ENCODE results near the gene DDB1. TPM values are rescaled to one million over a fixed set of nuclear protein-coding genes. Genes with fewer than 3 reads are reported as not detected.

DDB1 gene
- total RNA-seq (2014; rRNA removed; shearing (Covaris generic); ENCODE audit: low replicate concordance): 170 and 250 TPM in 2 replicates

- peak; percentile 95 for DNase-seq
- no peaks in the 10 kb centered on the region for H3K27me3 ChIP-seq
- no peaks in the 10 kb centered on the region for H3K9me3 ChIP-seq
- peaks cover 33% of the 10 kb centered on the region for H3K36me3 ChIP-seq
- peak within 1 kb of the TSS; percentile 81 for H3K4me3 ChIP-seq
These were observed at the start of gene DDB1, which contains the start of gene TKFC for GRCh38 chr11:61332797-61333549. Gene DDB1 (minus strand): TSS chr11:61333105. CDS start chr11:61332968, 137 bp downstream. Gene TKFC (plus strand): TSS chr11:61333228. CDS start chr11:61334729, 1,501 bp downstream.

DNA sequence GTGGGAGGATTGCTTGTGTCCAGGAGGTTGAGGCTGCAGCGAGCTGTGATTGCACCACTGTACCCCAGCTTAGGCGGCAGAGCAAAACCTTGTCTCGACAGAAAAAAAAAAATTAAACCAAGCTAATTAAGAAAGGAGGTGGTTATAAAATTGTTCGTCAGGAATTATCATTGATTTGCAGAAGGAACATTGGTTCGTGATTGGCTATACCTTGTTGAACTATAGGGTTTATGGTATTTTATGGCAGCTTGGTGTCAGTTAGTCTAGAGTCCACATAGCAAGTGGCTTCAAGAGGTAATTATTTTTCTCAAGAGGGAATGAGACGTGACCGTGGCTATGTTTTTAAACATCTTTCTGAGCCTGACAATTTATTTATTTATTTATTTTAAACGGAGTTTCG, 48.0 kb upstream of the DDB1 start:
- Histone ChIP-seq H3K36me3 (no peaks in the 10 kb centered on the region), H3K4me3 (no peak overlapping the region), H3K9me3 (no peaks in the 10 kb centered on the region), H3K27me3 (no peaks in the 10 kb centered on the region)
- DNase-seq: no peak

- H3K27me3 ChIP-seq: no peaks in the 10 kb centered on the region
- peak; percentile 79 for DNase-seq
- peaks cover 6% of the 10 kb centered on the region for H3K36me3 ChIP-seq
- no peaks in the 10 kb centered on the region for H3K9me3 ChIP-seq
- H3K4me3 ChIP-seq: no peak overlapping the region
These were observed 45.9 kb upstream of the DDB1 start for GRCh38 chr11:61378713-61379313.

DNA sequence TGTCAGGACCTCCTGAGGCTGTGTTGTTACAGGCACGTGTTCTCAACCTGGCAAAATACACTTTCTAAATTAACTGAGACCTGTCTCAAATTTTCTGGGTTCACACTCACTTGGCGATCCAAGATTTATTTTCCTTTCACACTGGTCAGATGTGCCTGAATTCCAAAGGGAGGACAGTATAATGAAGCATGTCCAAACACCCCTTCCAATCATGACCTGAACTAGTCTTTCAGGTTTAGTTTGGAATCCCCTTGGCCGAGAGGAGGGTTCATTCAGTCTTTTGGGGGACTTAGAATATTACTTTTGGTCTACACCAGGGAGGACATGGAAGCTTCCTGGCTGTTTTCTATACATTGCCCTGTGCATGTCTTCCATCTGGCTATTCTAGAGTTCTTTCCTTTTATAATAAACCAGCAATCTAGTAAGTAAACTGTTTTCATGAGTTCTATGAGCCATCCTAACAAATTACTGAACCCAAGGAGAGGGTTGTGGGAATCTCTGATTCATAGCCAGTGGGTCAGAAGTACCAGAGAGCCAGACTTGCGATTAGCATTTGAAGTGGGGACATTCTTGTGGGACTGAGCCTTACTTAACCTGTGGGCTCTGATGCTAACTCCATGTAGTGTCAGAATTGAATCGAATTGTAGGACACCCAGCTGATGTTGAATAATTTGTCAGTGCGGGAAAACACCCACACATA, 44.7 kb upstream of the DDB1 start:
- no peaks in the 10 kb centered on the region for H3K9me3 ChIP-seq
- no peak overlapping the region for H3K4me3 ChIP-seq
- H3K36me3 ChIP-seq: peaks cover 6% of the 10 kb centered on the region
- no peaks in the 10 kb centered on the region for H3K27me3 ChIP-seq
- no peak for DNase-seq

DNA sequence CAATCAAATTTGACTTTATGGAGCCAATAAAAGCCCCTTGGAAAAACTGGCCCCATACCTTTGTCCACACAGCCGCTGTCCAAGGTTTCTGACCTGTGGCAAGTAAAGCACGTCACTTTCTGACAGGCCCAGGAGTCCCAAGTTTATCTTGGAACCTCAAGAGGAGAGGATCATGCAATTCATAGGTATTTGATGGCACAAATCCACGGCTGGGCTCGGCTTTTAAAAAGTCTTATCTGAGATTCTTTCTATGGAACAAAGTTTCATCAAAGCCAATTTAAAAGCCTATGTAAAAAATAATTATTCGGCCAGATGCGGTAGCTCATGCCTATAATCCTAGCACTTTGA, 42.8 kb upstream of the DDB1 start:
- no peaks in the 10 kb centered on the region for H3K27me3 ChIP-seq
- no peak for DNase-seq
- H3K4me3 ChIP-seq: no peak overlapping the region
- no peaks in the 10 kb centered on the region for H3K9me3 ChIP-seq
- H3K36me3 ChIP-seq: peaks cover 14% of the 10 kb centered on the region

GRCh38 chr11:61372659-61373420, 39.9 kb upstream of the DDB1 start:
- Histone ChIP-seq H3K27me3 (no peaks in the 10 kb centered on the region), H3K36me3 (peaks cover 42% of the 10 kb centered on the region), H3K9me3 (no peaks in the 10 kb centered on the region), H3K4me3 (no peak overlapping the region)
- no peak for DNase-seq

GRCh38 chr11:61370349-61371005, 37.6 kb upstream of the DDB1 start:
- DNase-seq: no peak
- Histone ChIP-seq H3K36me3 (peaks cover 65% of the 10 kb centered on the region), H3K27me3 (no peaks in the 10 kb centered on the region), H3K9me3 (no peaks in the 10 kb centered on the region), H3K4me3 (no peak overlapping the region)

DNA sequence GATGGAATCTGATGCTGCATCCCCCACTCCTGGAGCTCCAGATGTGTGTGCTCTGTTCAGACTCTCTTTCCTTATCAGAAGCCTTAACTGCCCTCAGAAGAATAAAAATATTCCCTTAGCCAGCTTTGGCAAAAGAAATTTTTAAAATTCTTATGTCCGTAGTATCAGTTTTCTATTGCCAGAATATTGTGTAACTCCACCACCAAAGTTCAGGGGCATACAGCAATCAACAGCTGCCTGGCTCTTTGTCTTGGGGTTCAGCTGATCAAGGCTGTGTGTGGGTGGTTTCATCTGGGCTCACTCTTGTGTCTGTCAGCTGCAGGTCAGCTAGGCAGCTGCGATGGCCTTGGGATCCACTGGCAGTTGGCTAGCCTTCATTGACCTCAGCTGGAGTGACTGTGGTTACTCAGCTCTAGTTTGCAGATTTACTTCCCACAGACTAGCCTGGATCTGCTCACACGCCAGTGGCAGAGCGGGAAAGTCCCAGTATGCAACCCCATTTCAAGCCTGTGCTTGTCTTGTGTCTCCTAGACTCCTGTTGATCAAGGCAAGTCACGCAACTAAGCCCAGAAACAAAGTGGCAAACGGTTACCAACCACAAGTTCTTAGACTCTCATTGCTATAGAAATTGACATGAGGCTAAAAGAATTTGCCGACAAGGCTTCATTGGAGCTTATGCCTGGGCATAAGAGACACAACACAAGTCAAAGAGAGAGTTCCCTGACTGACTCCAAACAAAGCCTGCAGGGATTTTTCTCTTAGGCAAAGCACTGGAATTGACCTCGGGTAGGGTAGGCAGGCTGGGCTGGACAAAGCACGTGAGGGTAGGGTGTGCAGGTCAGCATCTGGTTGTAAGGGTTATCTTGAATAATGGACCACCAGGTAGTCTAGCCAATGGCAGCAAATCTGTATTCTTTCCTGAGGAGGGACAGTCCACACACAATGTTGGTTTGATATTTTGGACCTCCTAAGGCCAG, 36.8 kb upstream of the DDB1 start:
- DNase-seq: peak; percentile 66
- Histone ChIP-seq H3K9me3 (no peaks in the 10 kb centered on the region), H3K4me3 (no peak overlapping the region), H3K36me3 (peaks cover 70% of the 10 kb centered on the region), H3K27me3 (no peaks in the 10 kb centered on the region)

DNA sequence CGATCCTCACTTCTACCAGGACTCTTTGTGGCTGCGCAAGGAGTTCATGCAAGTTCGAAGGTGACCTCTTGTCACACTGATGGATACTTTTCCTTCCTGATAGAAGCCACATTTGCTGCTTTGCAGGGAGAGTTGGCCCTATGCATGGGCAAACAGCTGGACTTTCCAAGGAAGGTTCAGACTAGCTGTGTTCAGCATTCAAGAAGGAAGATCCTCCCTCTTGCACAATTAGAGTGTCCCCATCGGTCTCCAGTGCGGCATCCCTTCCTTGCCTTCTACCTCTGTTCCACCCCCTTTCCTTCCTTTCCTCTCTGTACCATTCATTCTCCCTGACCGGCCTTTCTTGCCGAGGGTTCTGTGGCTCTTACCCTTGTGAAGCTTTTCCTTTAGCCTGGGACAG, 35.7 kb upstream of the DDB1 start:
- H3K9me3 ChIP-seq: no peaks in the 10 kb centered on the region
- no peaks in the 10 kb centered on the region for H3K27me3 ChIP-seq
- peaks cover 78% of the 10 kb centered on the region for H3K36me3 ChIP-seq
- H3K4me3 ChIP-seq: no peak overlapping the region
- DNase-seq: no peak

- peaks cover 85% of the 10 kb centered on the region for H3K36me3 ChIP-seq
- no peak for DNase-seq
- H3K9me3 ChIP-seq: no peaks in the 10 kb centered on the region
- no peaks in the 10 kb centered on the region for H3K27me3 ChIP-seq
- H3K4me3 ChIP-seq: no peak overlapping the region
These were observed 34.5 kb upstream of the DDB1 start for GRCh38 chr11:61367406-61367805.

DNA sequence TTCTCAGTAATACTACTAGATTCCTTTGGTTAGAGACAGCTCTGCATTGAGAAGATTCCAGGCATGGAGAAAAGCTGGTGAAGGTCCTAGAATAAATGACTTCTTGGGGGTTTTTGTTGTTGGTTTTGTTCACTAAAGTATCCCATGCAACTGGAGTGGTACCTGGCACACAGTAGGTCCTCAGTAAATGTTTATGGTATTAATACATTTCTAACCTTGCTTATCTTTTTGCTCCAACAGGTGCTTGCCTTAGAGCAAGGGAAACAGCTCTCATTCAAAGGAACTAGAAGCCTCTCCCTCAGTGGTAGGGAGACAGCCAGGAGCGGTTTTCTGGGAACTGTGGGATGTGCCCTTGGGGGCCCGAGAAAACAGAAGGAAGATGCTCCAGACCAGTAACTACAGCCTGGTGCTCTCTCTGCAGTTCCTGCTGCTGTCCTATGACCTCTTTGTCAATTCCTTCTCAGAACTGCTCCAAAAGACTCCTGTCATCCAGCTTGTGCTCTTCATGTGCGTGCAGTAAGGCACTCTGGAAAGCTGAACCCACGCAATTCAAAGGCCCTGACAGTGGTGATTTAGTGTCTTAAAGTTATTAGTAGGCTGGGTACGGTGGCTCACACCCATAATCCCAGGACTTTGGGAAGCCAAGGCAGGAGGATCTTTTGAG, 31.2 kb upstream of the DDB1 start:
- no peak overlapping the region for H3K4me3 ChIP-seq
- H3K27me3 ChIP-seq: no peaks in the 10 kb centered on the region
- peaks cover 63% of the 10 kb centered on the region for H3K36me3 ChIP-seq
- no peaks in the 10 kb centered on the region for H3K9me3 ChIP-seq
- DNase-seq: no peak

DNA sequence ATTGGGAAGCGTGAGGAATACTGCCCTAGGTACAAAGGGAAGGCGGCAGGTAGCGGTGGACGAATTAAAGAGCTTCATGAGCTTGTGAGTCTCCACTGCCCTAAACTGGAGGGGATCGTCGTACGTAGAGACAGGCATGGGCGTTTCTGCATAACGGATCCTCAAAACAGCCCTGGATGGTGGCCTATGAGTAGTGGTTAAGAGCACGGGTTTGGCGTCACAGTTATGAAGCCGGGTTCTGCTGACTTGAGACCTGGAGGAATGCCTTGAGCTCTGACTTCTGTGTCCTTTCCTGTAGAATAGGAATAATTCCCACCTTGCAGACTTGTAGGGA, 29.6 kb upstream of the DDB1 start:
- peak overlapping the region; percentile 73 for H3K4me3 ChIP-seq
- DNase-seq: peak; percentile 26
- no peaks in the 10 kb centered on the region for H3K27me3 ChIP-seq
- peaks cover 47% of the 10 kb centered on the region for H3K36me3 ChIP-seq
- H3K9me3 ChIP-seq: no peaks in the 10 kb centered on the region

DNA sequence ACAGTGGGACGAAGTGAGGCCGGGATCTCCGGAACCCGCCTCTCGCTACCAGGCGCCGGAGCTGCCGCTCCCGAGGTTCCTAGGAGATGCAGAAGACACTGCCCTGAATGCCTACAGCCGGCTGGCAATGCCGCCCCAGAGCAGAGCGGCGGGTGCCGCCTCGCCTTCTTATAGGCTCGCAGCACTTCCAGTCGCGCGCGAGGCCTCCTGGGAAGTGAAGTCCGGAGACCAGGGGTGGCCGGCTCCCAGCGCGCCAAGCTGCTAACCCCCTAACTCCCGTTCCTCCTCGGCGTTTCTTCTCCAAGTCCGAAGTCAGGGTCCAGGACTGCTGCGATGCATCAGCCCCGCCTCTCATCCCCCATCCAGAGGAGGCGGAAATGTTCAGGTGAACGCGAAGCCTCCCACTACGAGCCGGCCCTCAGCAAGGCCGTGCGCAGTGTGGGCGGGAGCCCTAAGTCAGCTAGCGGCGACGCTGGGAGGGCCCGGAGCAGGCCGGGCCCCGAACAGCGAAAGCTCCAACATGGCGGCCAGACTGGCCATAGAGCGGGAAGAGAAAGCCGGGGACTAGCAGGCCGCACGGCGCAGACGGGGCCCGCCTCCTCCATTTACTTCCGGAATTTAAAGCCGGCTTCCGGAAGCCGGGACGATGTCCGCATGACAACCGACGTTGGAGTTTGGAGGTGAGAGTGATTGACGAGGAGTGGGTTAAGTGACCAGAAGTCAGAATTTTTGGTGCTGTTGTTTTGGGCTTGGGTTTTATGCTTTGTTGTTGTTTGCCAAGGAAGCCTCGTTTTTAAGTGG, 29.0 kb upstream of the DDB1 start, which contains the start of the genes CYB561A3 and TMEM138:
CYB561A3 (minus strand) TSS at position 142 of the 801 bp plus-strand sequence. CDS start 5,169 bp downstream, outside the sequence.
TMEM138 (plus strand) TSS at position 634 of the 801 bp plus-strand sequence. CDS start 2,017 bp downstream, outside the sequence.
- Histone ChIP-seq H3K9me3 (no peaks in the 10 kb centered on the region), H3K36me3 (peaks cover 41% of the 10 kb centered on the region), H3K4me3 (peak within 1 kb of the TSS; percentile 73), H3K27me3 (no peaks in the 10 kb centered on the region)
- peak; percentile 95 for DNase-seq

DNA sequence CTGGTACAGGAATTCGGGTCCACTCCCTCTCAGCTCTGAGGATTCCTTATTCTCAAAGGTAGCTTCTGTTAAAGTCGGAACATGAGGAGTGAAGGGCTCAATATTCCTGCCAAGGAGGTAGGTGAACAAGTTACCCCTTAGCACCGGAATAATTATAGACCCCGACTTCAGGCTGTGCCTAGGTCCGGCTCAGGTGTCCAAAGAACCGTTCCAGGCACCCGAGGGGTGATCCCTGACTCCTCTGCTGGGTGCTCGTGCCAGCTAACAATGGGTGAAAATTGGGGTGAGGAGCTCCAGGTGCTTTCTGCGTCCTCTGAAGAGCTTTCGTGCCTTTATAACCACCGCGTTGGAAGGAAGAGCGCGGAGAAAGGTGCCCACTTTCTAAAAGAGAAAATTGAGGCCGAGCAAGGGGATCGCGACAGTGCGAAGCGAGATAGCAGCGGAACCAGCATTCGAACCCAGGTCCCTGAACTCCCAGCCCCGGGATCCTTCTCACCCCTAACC, 28.4 kb upstream of the DDB1 start:
- Histone ChIP-seq H3K4me3 (peak overlapping the region; percentile 73), H3K36me3 (peaks cover 35% of the 10 kb centered on the region), H3K9me3 (no peaks in the 10 kb centered on the region), H3K27me3 (no peaks in the 10 kb centered on the region)
- no peak for DNase-seq
